Esophagus muscularis mucosa (tissue), 4 donors: ENCODE results near the gene GGCX. TPM values are rescaled to one million over a fixed set of nuclear protein-coding genes. Genes with fewer than 3 reads are reported as not detected.

Source experiments
- DNase-seq: peaks from one replicate; pipeline ENCODE4 v3.0.0-alpha.2; 2017; ENCODE audit errors: extremely low spot score
- H3K27ac ChIP-seq, 4 donors: fragments of 200-600 bp; sonication (generic); replicated peaks in 1 of 4; 1 replicate in 3 of 4; 2 replicates in 1 of 4; pipeline ENCODE4 v1.5.1; 2016 to 2019; ENCODE audit warnings: mild to moderate bottlenecking in 1 of 4
- H3K27me3 ChIP-seq, 4 donors: fragments of 200-600 bp; sonication (generic); one replicate each; pipeline versions ENCODE4 v1.5.1 to v1.6.0; 2016 to 2019
- H3K36me3 ChIP-seq, 4 donors: fragments of 200-600 bp; sonication (generic); one replicate each; pipeline ENCODE4 v1.5.1; 2016 to 2019
- H3K4me1 ChIP-seq, 4 donors: fragments of 200-600 bp; sonication (generic); one replicate each; pipeline ENCODE4 v1.5.1; 2016 to 2019
- H3K4me3 ChIP-seq, 4 donors: fragments of 200-600 bp; sonication (generic); 1 replicate in 2 of 4; 2 replicates in 2 of 4; pipeline ENCODE4 v1.5.1; 2016 to 2019; ENCODE audit warnings: mild to moderate bottlenecking in 4 of 4, moderate library complexity in 1 of 4
- H3K9me3 ChIP-seq, 4 donors: fragments of 200-600 bp; sonication (generic); 1 replicate in 3 of 4; 2 replicates in 1 of 4; pipeline ENCODE4 v1.5.1; 2016 to 2019
- EP300 ChIP-seq: sonication (generic); formaldehyde crosslinking; IDR thresholded peaks from one replicate; pipeline ENCODE4 v1.6.1; 2017; ENCODE audit warnings: antibody characterized with exemption
- POLR2A ChIP-seq: fragments of 450-650 bp; IDR thresholded peaks from one replicate; pipeline ENCODE4 v1.6.1; 2017; ENCODE audit warnings: antibody characterized with exemption, moderate library complexity, mild to moderate bottlenecking, low read depth
- POLR2AphosphoS5 ChIP-seq, 2 donors: sonication (generic); formaldehyde crosslinking; IDR thresholded peaks; one replicate each; pipeline ENCODE4 v1.6.1; 2017; ENCODE audit warnings: antibody characterized with exemption in 2 of 2
- WGBS: methylation state at CpG from one replicate; pipeline ENCODE4 v1.1.5; 2018; 5-methylcytosine and 5-hydroxymethylcytosine counted together
- intact Hi-C: fragments of 100-400 bp; cut with DNase I; formaldehyde crosslinking; loops from one replicate; pipeline ENCODE4 v1.15.1; 2023
- total RNA-seq, 4 donors: library from RNA; depleted of rRNA; stranded (reverse); fragments of >200 nt; gene quantifications; one replicate each; pipeline versions ENCODE4 v1.1.0 to v1.2.1, GENCODE V29; 2016
- TF ChIP-seq, protein P1 (sequence below), 3 experiments: fragments of 200-600 bp in 2 of 3; fragments of 450-650 bp in 1 of 3; sonication (generic) in 2 of 3; IDR thresholded peaks; one replicate each; pipeline ENCODE4 v1.5.1; 2017 to 2019; ENCODE audit warnings: antibody characterized with exemption in 3 of 3, mild to moderate bottlenecking in 2 of 3, moderate library complexity in 1 of 3

GGCX gene
- total RNA-seq, 4 donors from 2014 or later: 15.0 to 25.3 (median 19.5) TPM

DNA sequence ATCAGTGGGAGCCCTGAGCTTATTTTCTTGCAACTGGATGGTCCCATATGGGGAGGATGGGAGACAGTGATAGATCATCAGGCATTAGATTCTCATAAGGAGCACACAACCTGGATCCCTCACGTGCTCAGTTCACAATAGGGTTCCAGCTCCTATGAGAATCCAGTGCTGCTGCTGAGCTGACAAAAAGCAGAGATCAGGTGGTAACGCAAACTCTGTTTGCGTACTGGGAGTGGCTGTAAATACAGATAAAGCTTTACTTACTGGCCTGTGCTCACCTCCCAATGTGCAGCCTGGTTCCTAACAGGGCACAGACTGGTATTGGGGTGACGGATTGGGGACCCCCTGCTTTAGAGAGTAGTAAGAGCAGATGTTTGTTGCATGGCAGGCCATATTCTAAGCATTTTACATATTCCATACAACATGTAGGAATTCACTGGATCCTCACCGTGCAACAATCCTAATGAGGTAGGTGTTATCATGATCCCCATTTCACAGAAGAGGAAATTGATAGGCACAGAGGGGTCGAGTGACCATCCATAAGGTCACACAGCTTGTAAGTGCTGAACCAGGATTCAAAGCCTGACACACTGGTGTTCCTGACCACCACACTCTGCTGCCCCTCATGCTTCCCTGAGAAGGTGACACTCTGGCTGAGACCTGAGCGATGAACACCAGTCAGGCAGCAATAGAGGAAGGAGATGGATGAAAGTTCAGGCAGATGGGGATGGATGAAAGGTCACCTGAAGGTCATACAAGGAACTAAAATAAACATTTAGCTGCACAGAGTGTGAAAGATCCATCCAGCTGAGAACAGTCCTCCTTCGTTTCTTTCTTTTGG, 38.0 kb downstream of the GGCX start:
- Histone ChIP-seq H3K27ac (peak overlapping the region; percentile 65 to 79 (median 66)), H3K4me1 (peaks cover 17 to 26% (median 22%) of the 10 kb centered on the region in 4 donors), H3K9me3 (no peaks in the 10 kb centered on the region), H3K36me3 (no peaks in the 10 kb centered on the region), H3K27me3 (no peaks in the 10 kb centered on the region), H3K4me3 (no peak overlapping the region)
- TF ChIP-seq, protein P1, sequence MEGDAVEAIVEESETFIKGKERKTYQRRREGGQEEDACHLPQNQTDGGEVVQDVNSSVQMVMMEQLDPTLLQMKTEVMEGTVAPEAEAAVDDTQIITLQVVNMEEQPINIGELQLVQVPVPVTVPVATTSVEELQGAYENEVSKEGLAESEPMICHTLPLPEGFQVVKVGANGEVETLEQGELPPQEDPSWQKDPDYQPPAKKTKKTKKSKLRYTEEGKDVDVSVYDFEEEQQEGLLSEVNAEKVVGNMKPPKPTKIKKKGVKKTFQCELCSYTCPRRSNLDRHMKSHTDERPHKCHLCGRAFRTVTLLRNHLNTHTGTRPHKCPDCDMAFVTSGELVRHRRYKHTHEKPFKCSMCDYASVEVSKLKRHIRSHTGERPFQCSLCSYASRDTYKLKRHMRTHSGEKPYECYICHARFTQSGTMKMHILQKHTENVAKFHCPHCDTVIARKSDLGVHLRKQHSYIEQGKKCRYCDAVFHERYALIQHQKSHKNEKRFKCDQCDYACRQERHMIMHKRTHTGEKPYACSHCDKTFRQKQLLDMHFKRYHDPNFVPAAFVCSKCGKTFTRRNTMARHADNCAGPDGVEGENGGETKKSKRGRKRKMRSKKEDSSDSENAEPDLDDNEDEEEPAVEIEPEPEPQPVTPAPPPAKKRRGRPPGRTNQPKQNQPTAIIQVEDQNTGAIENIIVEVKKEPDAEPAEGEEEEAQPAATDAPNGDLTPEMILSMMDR (IDR thresholded peaks at IDR 0.05): no peak
- no peak for TF ChIP-seq EP300
- no peak for TF ChIP-seq POLR2AphosphoS5 (IDR thresholded peaks at IDR 0.05)
- TF ChIP-seq POLR2A: no peak
- 74% methylated on average over 8 of the region's 8 CpGs for WGBS
- intact Hi-C loops: no loop called here
- no peak for DNase-seq

DNA sequence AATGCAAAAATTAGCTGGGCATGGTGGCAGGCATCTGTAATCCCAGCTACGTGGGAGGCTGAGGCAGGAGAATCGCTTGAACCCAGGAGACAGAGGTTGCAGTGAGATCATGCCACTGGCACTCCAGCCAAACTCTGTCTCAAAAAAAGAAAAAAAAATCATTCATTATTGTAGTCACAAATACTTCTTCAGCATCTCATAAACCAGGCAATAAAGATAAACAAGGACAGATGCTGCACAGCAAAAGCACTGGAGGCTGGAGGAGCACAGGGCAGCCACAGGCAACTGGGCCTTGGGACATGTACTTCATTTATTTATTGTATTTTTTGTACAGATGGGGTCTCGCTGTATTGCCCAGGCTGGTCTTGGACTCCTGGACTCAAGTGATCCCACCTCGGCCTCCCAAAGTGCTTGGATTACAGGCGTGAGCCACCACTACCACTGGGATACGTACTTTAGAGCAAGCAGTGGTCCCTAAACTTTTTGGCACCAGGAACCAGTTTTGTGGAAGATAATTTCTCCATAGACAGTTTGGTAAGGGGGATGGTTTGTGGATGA, 39.1 kb downstream of the GGCX start:
- DNase-seq: no peak
- H3K27ac ChIP-seq: no peak overlapping the region
- H3K4me3 ChIP-seq: no peak overlapping the region
- no peaks in the 10 kb centered on the region for H3K36me3 ChIP-seq
- H3K9me3 ChIP-seq: no peaks in the 10 kb centered on the region
- 97% methylated on average over 6 of the region's 6 CpGs for WGBS
- TF ChIP-seq POLR2AphosphoS5 (IDR thresholded peaks at IDR 0.05): no peak
- intact Hi-C loops: no loop called here
- H3K4me1 ChIP-seq: peaks cover 17 to 26% (median 22%) of the 10 kb centered on the region in 4 donors
- H3K27me3 ChIP-seq: no peaks in the 10 kb centered on the region

DNA sequence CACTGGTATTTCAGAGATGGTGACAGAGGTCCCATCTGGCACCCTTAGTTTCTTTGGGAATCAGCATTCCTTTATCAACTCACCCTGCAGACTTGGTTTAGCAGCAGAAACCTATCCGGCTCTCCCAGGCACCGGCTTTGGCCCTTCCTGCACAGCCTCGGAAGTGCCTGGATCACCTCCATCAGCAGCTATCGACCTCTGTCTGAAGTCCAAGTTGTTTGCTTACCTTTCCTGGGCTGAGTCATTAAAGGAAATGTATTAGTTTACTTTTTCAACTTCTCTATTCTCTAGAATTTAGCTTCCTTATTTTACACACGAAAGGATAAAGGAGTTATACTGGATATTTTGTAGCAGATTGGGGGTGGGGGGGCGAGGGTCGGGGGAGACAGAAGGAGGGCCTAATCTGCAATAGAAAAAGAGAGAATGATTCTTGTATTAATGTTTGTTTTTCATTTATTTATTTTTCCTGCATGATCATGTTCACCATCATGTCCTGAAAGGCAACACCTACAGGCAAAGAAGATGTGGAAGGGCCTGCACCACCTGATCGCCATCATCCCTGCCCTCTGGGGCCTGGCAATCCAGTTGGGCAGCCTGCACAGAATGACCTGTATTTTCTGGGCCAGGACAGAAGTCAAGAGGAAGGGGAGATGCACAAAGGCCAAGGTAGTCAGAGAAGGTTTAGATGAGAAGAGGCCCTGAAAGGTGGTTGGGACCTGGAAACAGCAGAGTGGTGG, 44.5 kb downstream of the GGCX start:
- DNase-seq: no peak
- Histone ChIP-seq H3K4me1 (peaks cover 0 to under 1% (median 0%) of the 10 kb centered on the region in 4 donors), H3K4me3 (no peak overlapping the region), H3K36me3 (no peaks in the 10 kb centered on the region), H3K27me3 (no peaks in the 10 kb centered on the region), H3K9me3 (no peaks in the 10 kb centered on the region), H3K27ac (no peak overlapping the region)
- 64% methylated on average over 8 of the region's 8 CpGs for WGBS
- TF ChIP-seq, protein P1 (IDR thresholded peaks at IDR 0.05): no peak
- TF ChIP-seq POLR2AphosphoS5 (IDR thresholded peaks at IDR 0.05) (no peak), EP300 (no peak), POLR2A (no peak)
- intact Hi-C loops: no loop called here

DNA sequence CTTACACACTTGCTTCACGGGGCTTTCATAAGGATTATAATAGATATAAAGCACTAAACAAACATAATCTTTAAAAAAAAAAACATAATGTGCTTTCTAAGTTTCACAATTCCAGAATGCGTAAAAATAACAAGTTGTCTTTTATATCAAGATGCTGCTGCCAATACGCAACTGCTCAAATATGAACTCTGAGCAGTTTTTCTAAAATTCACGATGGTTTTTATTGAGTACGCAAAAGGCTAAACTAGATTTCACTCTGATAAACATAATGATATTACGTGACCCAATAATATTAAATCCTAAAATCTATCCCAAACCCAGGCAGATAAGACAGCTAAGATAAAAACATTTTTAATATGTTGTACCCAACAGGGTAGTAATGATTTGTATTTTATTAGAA, 47.0 kb downstream of the GGCX start:
- TF ChIP-seq, protein P1 (IDR thresholded peaks at IDR 0.05): no peak
- TF ChIP-seq POLR2AphosphoS5 (IDR thresholded peaks at IDR 0.05) (no peak), EP300 (no peak), POLR2A (no peak)
- Histone ChIP-seq H3K36me3 (no peaks in the 10 kb centered on the region), H3K27ac (no peak overlapping the region), H3K4me1 (peaks cover 0 to 12% (median 4%) of the 10 kb centered on the region in 4 donors), H3K27me3 (no peaks in the 10 kb centered on the region), H3K9me3 (no peaks in the 10 kb centered on the region), H3K4me3 (no peak overlapping the region)
- DNase-seq: no peak
- WGBS: 93% methylated on average over 6 of the region's 6 CpGs
- intact Hi-C loops: no loop called here
